HepG2 (cell line): ENCODE results near the gene RILP. TPM values are rescaled to one million over a fixed set of nuclear protein-coding genes. Genes with fewer than 3 reads are reported as not detected.

Experiments used
- DPF2 ChIP-seq: sonication (generic); formaldehyde crosslinking; IDR thresholded peaks from 2 replicates; pipeline ENCODE4 v1.4.0; 2020; ENCODE audit warnings: mild to moderate bottlenecking, low read depth, missing genetic modification reagents, borderline replicate concordance
- FOXM1 ChIP-seq: sonication (generic); formaldehyde crosslinking; IDR thresholded peaks from 2 replicates; pipeline ENCODE4 v1.5.0; 2020; ENCODE audit warnings: missing genetic modification reagents
- FOXP1 ChIP-seq, 2 experiments: fragments of 450-650 bp in 1 of 2; IDR thresholded peaks; 2 replicates each; pipeline ENCODE4 v1.6.1; 2017 to 2018; ENCODE audit warnings: antibody characterized with exemption in 1 of 2
- HCFC1 ChIP-seq: fragments of 150-350 bp; IDR thresholded peaks from 2 replicates; pipeline ENCODE4 v1.6.1; 2014; ENCODE audit warnings: low read depth, low read length
- KLF15 ChIP-seq: sonication (generic); formaldehyde crosslinking; IDR thresholded peaks from 2 replicates; pipeline ENCODE4 v1.8.1; 2023; ENCODE audit warnings: borderline replicate concordance, mild to moderate bottlenecking, inconsistent platforms, missing genetic modification reagents, mixed read lengths
- MLLT10 ChIP-seq: sonication (generic); formaldehyde crosslinking; IDR thresholded peaks from 2 replicates; pipeline ENCODE4 v1.4.0; 2020; ENCODE audit warnings: missing genetic modification reagents
- NFKBIZ ChIP-seq: IDR thresholded peaks from 2 replicates; pipeline ENCODE4 v1.6.1; 2018; ENCODE audit warnings: missing genetic modification reagents, missing compliant biosample characterization
- NR1H2 ChIP-seq: sonication (generic); formaldehyde crosslinking; IDR thresholded peaks from 2 replicates; pipeline ENCODE4 v1.8.1; 2022; ENCODE audit warnings: low read depth, missing genetic modification reagents, borderline replicate concordance
- ONECUT2 ChIP-seq: sonication (generic); formaldehyde crosslinking; IDR thresholded peaks from 2 replicates; pipeline ENCODE4 v1.4.0; 2020; ENCODE audit warnings: missing genetic modification reagents
- RBAK ChIP-seq: sonication (generic); formaldehyde crosslinking; IDR thresholded peaks from 2 replicates; pipeline ENCODE4 v1.5.1; 2020; ENCODE audit warnings: mild to moderate bottlenecking, missing genetic modification reagents
- SPEN ChIP-seq: sonication (generic); formaldehyde crosslinking; IDR thresholded peaks from 2 replicates; pipeline ENCODE4 v1.5.1; 2020; ENCODE audit warnings: low read depth, mild to moderate bottlenecking, missing genetic modification reagents
- SRY ChIP-seq: sonication (generic); formaldehyde crosslinking; IDR thresholded peaks from 2 replicates; pipeline ENCODE4 v1.8.0; 2022; ENCODE audit warnings: mild to moderate bottlenecking, missing genetic modification reagents
- ZFP36 ChIP-seq: fragments of 150-350 bp; IDR thresholded peaks from 2 replicates; pipeline ENCODE4 v1.6.1; 2018; ENCODE audit warnings: borderline replicate concordance, low read length, low read depth; ENCODE audit not compliant: partially characterized antibody
- ZNF30 ChIP-seq: sonication (generic); formaldehyde crosslinking; IDR thresholded peaks from 2 replicates; pipeline ENCODE4 v1.5.0; 2020; ENCODE audit warnings: mild to moderate bottlenecking, missing genetic modification reagents
- ZNF747 ChIP-seq: sonication (generic); formaldehyde crosslinking; IDR thresholded peaks from 2 replicates; pipeline ENCODE4 v1.8.1; 2023; ENCODE audit warnings: missing genetic modification reagents, mild to moderate bottlenecking, borderline replicate concordance
- ZSCAN12 ChIP-seq: sonication (generic); formaldehyde crosslinking; IDR thresholded peaks from 2 replicates; pipeline ENCODE4 v1.9.0; 2021; ENCODE audit warnings: mild to moderate bottlenecking, missing genetic modification reagents
- ZSCAN30 ChIP-seq: sonication (generic); formaldehyde crosslinking; IDR thresholded peaks from 2 replicates; pipeline ENCODE4 v1.5.0; 2020; ENCODE audit warnings: mild to moderate bottlenecking, missing genetic modification reagents
- polyA plus RNA-seq, 8 experiments: library from polyadenylated mRNA; depleted of rRNA in 3 of 8; stranded (reverse) in 7 of 8; unstranded in 1 of 8; fragments of >200 nt; fragmentation: Illumina TruSeq in 4 of 8; extraction: Trizol in 4 of 8; gene quantifications; 2 replicates each; pipeline versions ENCODE4 v1.2.1 to v1.2.3, GENCODE V29; 2011 to 2016; ENCODE audit warnings: low read depth in 4 of 8, missing spikeins in 1 of 8, mixed read lengths in 1 of 8; ENCODE audit not compliant: insufficient read depth in 1 of 8
- total RNA-seq, 5 experiments: library from RNA; depleted of rRNA; stranded (reverse); fragments of >200 nt; fragmentation: Illumina TruSeq; extraction: Trizol; gene quantifications; 2 replicates each; pipeline ENCODE4 v1.2.3, GENCODE V29; 2016; ENCODE audit warnings: low read depth in 1 of 5
- TF ChIP-seq, protein P1 (sequence below): sonication (generic); formaldehyde crosslinking; IDR thresholded peaks from 2 replicates; pipeline ENCODE4 v1.8.0; 2023; ENCODE audit warnings: mild to moderate bottlenecking, missing genetic modification reagents
- TF ChIP-seq, protein P2 (sequence below): sonication (generic); formaldehyde crosslinking; IDR thresholded peaks from 2 replicates; pipeline ENCODE4 v1.4.0; 2020; ENCODE audit warnings: mild to moderate bottlenecking, missing genetic modification reagents, borderline replicate concordance
- TF ChIP-seq, protein P3 (sequence below): sonication (generic); formaldehyde crosslinking; IDR thresholded peaks from 2 replicates; pipeline ENCODE4 v1.4.0; 2020; ENCODE audit warnings: missing genetic modification reagents, borderline replicate concordance
- TF ChIP-seq, protein P4 (sequence below): sonication (generic); formaldehyde crosslinking; IDR thresholded peaks from 2 replicates; pipeline ENCODE4 v1.4.0; 2020; ENCODE audit warnings: missing genetic modification reagents

RILP gene
- total and polyA plus RNA-seq, 2 of the 13 experiments (the other 11 are each of a cell fraction or from before 2014, with no cell fraction given) = 6.6 to 8.1 TPM

DNA sequence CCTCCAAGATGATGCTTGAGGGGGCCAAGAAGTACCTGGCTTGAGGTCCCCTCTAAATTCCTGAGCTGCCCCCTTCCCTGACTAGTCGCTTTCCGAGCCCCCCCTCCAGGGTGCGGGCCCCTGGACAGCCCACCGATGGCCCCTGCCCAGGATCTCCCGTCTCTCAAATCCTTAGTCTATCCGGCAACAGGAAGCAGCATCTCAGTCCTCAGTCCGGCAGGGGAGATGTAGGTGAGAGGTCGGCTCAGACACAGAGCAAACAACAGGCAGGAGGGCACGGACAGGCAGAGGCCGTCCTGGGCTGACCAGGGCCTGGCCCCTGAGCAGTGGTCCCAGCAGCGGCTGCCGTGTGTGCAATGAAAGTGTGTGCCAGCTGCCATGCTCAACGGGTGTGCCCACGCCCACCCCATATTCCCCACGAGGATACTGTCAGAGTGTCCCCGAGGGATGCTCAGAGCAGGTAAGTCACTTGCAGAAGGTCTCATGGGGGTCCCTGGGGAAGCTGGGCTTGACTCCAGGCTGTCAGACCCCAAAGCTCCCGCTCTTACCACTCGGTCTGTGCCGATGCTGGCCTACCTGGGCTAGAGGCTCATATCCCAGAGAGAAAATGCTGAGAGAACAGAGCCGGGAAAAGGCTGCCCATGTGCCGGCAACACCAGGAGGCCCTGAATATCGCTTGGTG, 28.3 kb downstream of the RILP start (continued):
- TF ChIP-seq ZFP36 (no peak), FOXM1 (CRISPR knock-in tag) (no peak), MLLT10 (CRISPR knock-in tag) (no peak), ZSCAN30 (CRISPR knock-in tag) (no peak), KLF15 (CRISPR knock-in tag) (no peak), ONECUT2 (CRISPR knock-in tag) (no peak), DPF2 (no peak; the same call in 1 of the 2 replicates), NFKBIZ (CRISPR knock-in tag) (no peak), SPEN (peak; percentile 41; the same call in 1 of the 2 replicates), FOXP1 (IDR thresholded peaks at IDR 0.05) (no peak), FOXP1 (CRISPR knock-in tag; IDR thresholded peaks at IDR 0.05) (no peak), HCFC1 (no peak), ZNF747 (CRISPR knock-in tag) (no peak), NR1H2 (CRISPR knock-in tag) (no peak), RBAK (CRISPR knock-in tag) (no peak), SRY (CRISPR knock-in tag) (no peak), ZSCAN12 (CRISPR knock-in tag) (no peak), ZNF30 (CRISPR knock-in tag) (no peak)
- TF ChIP-seq, protein P1, sequence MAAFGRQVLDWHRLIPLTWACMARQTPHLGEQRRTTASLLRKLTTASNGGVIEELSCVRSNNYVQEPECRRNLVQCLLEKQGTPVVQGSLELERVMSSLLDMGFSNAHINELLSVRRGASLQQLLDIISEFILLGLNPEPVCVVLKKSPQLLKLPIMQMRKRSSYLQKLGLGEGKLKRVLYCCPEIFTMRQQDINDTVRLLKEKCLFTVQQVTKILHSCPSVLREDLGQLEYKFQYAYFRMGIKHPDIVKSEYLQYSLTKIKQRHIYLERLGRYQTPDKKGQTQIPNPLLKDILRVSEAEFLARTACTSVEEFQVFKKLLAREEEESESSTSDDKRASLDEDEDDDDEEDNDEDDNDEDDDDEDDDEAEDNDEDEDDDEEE = 0 out of 2 replicates have a peak, but pooled peaks have one; percentile 45
- TF ChIP-seq, protein P2, sequence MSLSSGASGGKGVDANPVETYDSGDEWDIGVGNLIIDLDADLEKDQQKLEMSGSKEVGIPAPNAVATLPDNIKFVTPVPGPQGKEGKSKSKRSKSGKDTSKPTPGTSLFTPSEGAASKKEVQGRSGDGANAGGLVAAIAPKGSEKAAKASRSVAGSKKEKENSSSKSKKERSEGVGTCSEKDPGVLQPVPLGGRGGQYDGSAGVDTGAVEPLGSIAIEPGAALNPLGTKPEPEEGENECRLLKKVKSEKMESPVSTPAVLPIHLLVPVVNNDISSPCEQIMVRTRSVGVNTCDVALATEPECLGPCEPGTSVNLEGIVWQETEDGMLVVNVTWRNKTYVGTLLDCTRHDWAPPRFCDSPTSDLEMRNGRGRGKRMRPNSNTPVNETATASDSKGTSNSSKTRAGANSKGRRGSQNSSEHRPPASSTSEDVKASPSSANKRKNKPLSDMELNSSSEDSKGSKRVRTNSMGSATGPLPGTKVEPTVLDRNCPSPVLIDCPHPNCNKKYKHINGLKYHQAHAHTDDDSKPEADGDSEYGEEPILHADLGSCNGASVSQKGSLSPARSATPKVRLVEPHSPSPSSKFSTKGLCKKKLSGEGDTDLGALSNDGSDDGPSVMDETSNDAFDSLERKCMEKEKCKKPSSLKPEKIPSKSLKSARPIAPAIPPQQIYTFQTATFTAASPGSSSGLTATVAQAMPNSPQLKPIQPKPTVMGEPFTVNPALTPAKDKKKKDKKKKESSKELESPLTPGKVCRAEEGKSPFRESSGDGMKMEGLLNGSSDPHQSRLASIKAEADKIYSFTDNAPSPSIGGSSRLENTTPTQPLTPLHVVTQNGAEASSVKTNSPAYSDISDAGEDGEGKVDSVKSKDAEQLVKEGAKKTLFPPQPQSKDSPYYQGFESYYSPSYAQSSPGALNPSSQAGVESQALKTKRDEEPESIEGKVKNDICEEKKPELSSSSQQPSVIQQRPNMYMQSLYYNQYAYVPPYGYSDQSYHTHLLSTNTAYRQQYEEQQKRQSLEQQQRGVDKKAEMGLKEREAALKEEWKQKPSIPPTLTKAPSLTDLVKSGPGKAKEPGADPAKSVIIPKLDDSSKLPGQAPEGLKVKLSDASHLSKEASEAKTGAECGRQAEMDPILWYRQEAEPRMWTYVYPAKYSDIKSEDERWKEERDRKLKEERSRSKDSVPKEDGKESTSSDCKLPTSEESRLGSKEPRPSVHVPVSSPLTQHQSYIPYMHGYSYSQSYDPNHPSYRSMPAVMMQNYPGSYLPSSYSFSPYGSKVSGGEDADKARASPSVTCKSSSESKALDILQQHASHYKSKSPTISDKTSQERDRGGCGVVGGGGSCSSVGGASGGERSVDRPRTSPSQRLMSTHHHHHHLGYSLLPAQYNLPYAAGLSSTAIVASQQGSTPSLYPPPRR = no peak; the same call in 1 of the 2 replicates
- TF ChIP-seq, protein P3, sequence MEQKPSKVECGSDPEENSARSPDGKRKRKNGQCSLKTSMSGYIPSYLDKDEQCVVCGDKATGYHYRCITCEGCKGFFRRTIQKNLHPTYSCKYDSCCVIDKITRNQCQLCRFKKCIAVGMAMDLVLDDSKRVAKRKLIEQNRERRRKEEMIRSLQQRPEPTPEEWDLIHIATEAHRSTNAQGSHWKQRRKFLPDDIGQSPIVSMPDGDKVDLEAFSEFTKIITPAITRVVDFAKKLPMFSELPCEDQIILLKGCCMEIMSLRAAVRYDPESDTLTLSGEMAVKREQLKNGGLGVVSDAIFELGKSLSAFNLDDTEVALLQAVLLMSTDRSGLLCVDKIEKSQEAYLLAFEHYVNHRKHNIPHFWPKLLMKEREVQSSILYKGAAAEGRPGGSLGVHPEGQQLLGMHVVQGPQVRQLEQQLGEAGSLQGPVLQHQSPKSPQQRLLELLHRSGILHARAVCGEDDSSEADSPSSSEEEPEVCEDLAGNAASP (CRISPR knock-in tag) = no peak; the same call in 1 of the 2 replicates
- TF ChIP-seq, protein P4, sequence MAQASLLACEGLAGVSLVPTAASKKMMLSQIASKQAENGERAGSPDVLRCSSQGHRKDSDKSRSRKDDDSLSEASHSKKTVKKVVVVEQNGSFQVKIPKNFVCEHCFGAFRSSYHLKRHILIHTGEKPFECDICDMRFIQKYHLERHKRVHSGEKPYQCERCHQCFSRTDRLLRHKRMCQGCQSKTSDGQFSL (CRISPR knock-in tag) = no peak
